A673 (cell line): ENCODE data around the gene AIMP2.
"Not testable (repeated sequence)": the region's sequence is repeated elsewhere in the genome, so short reads cannot be mapped to it uniquely, and the experiment has no call there.

Experiments
- CTCF ChIP-seq: fragments of 300-800, 200-600 bp; sonication (generic); conservative IDR thresholded peaks from 2 replicates; pipeline ENCODE4 v1.5.1; 2017; ENCODE audit warnings: low read depth, mild to moderate bottlenecking, antibody characterized with exemption, low read length, moderate library complexity, mixed read lengths
- EZH2 ChIP-seq: fragments of 200-600 bp; sonication (generic); IDR thresholded peaks from 2 replicates; pipeline ENCODE4 v1.6.1; 2017; ENCODE audit warnings: borderline replicate concordance, low read depth, mild to moderate bottlenecking, mixed read lengths, antibody characterized with exemption, low read length; ENCODE audit not compliant: poor library complexity, severe bottlenecking

GRCh38 chr7:5973580-5973979, 35.5 kb upstream of the AIMP2 start:
- not testable (repeated sequence) for TF ChIP-seq EZH2, CTCF
